Fibroblast of lung (primary cell): ENCODE results near the gene BMP7. TPM values are rescaled to one million over a fixed set of nuclear protein-coding genes. Genes with fewer than 3 reads are reported as not detected.

Source experiments
- DNase-seq, 2 donors: peaks; one replicate each; pipeline versions ENCODE4 v3.0.0 to v3.0.0-alpha.2; 2010; ENCODE audit warnings: low read depth in 2 of 2
- H2AFZ ChIP-seq: 2 replicates; pipeline ENCODE4 v1.5.1; 2012; ENCODE audit warnings: low read length, control low read depth, inconsistent platforms
- H3K27ac ChIP-seq: 2 replicates; pipeline ENCODE4 v1.5.1; 2011; ENCODE audit warnings: low read length, control low read depth; ENCODE audit not compliant: insufficient read depth
- H3K27me3 ChIP-seq: 2 replicates; pipeline ENCODE4 v1.5.1; 2011; ENCODE audit warnings: mild to moderate bottlenecking, low read length; ENCODE audit not compliant: control insufficient read depth, insufficient read depth
- H3K36me3 ChIP-seq: 2 replicates; pipeline ENCODE4 v1.5.1; 2011; ENCODE audit warnings: low read length; ENCODE audit not compliant: control insufficient read depth, insufficient read depth
- H3K4me1 ChIP-seq: 2 replicates; pipeline ENCODE4 v1.5.1; 2011; ENCODE audit warnings: low read length; ENCODE audit not compliant: control insufficient read depth, insufficient read depth; ENCODE audit errors: extremely low read depth
- H3K4me2 ChIP-seq: 2 replicates; pipeline ENCODE4 v1.5.1; 2011; ENCODE audit warnings: low read length, control low read depth; ENCODE audit not compliant: insufficient read depth; ENCODE audit errors: extremely low read depth
- H3K4me3 ChIP-seq, 4 experiments: fragments of 200-600 bp in 1 of 4; sonication (generic) in 1 of 4; replicated peaks in 1 of 4; 2 replicates each; pipeline ENCODE4 v1.5.1; 2011 to 2016; ENCODE audit warnings: low read length in 4 of 4, low read depth in 3 of 4, mild to moderate bottlenecking in 3 of 4, control low read depth in 2 of 4, inconsistent platforms in 1 of 4, mixed read lengths in 1 of 4; ENCODE audit not compliant: insufficient read depth in 1 of 4; ENCODE audit errors: control extremely low read depth in 1 of 4
- H3K79me2 ChIP-seq: 2 replicates; pipeline ENCODE4 v1.5.1; 2012; ENCODE audit warnings: mild to moderate bottlenecking, low read length, inconsistent platforms; ENCODE audit not compliant: control insufficient read depth, insufficient read depth
- H3K9ac ChIP-seq: 2 replicates; pipeline ENCODE4 v1.5.1; 2011; ENCODE audit warnings: mild to moderate bottlenecking, low read length, control low read depth; ENCODE audit not compliant: insufficient read depth
- H3K9me3 ChIP-seq: 2 replicates; pipeline ENCODE4 v1.5.1; 2012; ENCODE audit warnings: low read depth, low read length; ENCODE audit not compliant: control insufficient read depth, insufficient read depth
- H4K20me1 ChIP-seq: 2 replicates; pipeline ENCODE4 v1.5.1; 2011; ENCODE audit warnings: low read length; ENCODE audit not compliant: control insufficient read depth, insufficient read depth; ENCODE audit errors: extremely low read depth
- CTCF ChIP-seq, 2 donors: IDR thresholded peaks in 1 of 2; conservative IDR thresholded peaks in 1 of 2; 1 replicate in 1 of 2; 2 replicates in 1 of 2; pipeline ENCODE4 v1.5.1; 2011 to 2012; ENCODE audit warnings: low read length in 2 of 2, control low read depth in 1 of 2, inconsistent platforms in 1 of 2, low read depth in 1 of 2, mild to moderate bottlenecking in 1 of 2
- EZH2 ChIP-seq: IDR thresholded peaks from 2 replicates; pipeline ENCODE4 v1.5.1; 2012; ENCODE audit warnings: low read length, control low read depth, mild to moderate bottlenecking; ENCODE audit errors: missing control alignments
- polyA minus RNA-seq: library from RNA; depleted of rRNA, polyadenylated mRNA; stranded (reverse); fragments of >200 nt; gene quantifications from 2 replicates; pipeline ENCODE4 v1.2.3, GENCODE V29; 2011; ENCODE audit warnings: low replicate concordance
- polyA plus RNA-seq, 2 donors: library from polyadenylated mRNA; depleted of rRNA in 1 of 2; stranded (reverse) in 1 of 2; unstranded in 1 of 2; fragments of >200 nt; gene quantifications; 2 replicates each; pipeline ENCODE4 v1.2.1, GENCODE V29; 2011 to 2012; ENCODE audit warnings: missing spikeins in 1 of 2
- total RNA-seq: library from RNA; depleted of rRNA; stranded (reverse); fragments of >200 nt; gene quantifications from 2 replicates; pipeline ENCODE4 v1.2.1, GENCODE V29; 2014

Gene BMP7
- under 0.01 TPM in 1 of 2 replicates, not detected in the other for total RNA-seq
- polyA plus RNA-seq = not detected in 2 replicates
- polyA plus RNA-seq (2012) = not detected in 2 replicates
- polyA minus RNA-seq = not detected in 2 replicates

- Histone ChIP-seq H4K20me1 (no peaks in the 10 kb centered on the region), H3K27ac (no peak within 1 kb of the TSS), H3K9me3 (no peaks in the 10 kb centered on the region), H3K4me1 (no peaks in the 10 kb centered on the region), H3K36me3 (no peaks in the 10 kb centered on the region), H3K4me2 (no peak within 1 kb of the TSS), H3K9ac (no peak within 1 kb of the TSS), H3K27me3 (peaks cover 20% of the 10 kb centered on the region), H2AFZ (no peak within 1 kb of the TSS), H3K4me3 (no peak within 1 kb of the TSS), H3K79me2 (no peaks in the 10 kb centered on the region)
- DNase-seq = peak in 1 of 2 donors; percentile 16
- no peak for TF ChIP-seq CTCF (conservative IDR thresholded peaks at IDR 0.05 in 1 of 2, IDR thresholded peaks at IDR 0.05 in 1 of 2; ENCODE audit: low read depth in 1 of 2, low read length in 2 of 2)
- peak; percentile 62 for TF ChIP-seq EZH2
These were observed at the start of gene BMP7 for GRCh38 chr20:57266291-57267157. Gene BMP7, minus strand, starts transcription at chr20:57266641. Its CDS starts 519 bp downstream, at chr20:57266122.

- H3K9ac ChIP-seq = no peak overlapping the region
- no peaks in the 10 kb centered on the region for H3K9me3 ChIP-seq
- H3K79me2 ChIP-seq = no peaks in the 10 kb centered on the region
- no peak for DNase-seq
- H3K36me3 ChIP-seq = no peaks in the 10 kb centered on the region
- H4K20me1 ChIP-seq = no peaks in the 10 kb centered on the region
- H3K4me2 ChIP-seq = no peak overlapping the region
- TF ChIP-seq CTCF (conservative IDR thresholded peaks at IDR 0.05 in 1 of 2, IDR thresholded peaks at IDR 0.05 in 1 of 2; ENCODE audit: low read depth in 1 of 2, low read length in 2 of 2) (no peak), EZH2 (no peak)
- no peak overlapping the region for H3K4me3 ChIP-seq
- no peak overlapping the region for H2AFZ ChIP-seq
- no peaks in the 10 kb centered on the region for H3K27me3 ChIP-seq
- H3K27ac ChIP-seq = no peak overlapping the region
- H3K4me1 ChIP-seq = no peaks in the 10 kb centered on the region
These were observed 49.6 kb upstream of the BMP7 start for GRCh38 chr20:57315976-57316480.

DNA sequence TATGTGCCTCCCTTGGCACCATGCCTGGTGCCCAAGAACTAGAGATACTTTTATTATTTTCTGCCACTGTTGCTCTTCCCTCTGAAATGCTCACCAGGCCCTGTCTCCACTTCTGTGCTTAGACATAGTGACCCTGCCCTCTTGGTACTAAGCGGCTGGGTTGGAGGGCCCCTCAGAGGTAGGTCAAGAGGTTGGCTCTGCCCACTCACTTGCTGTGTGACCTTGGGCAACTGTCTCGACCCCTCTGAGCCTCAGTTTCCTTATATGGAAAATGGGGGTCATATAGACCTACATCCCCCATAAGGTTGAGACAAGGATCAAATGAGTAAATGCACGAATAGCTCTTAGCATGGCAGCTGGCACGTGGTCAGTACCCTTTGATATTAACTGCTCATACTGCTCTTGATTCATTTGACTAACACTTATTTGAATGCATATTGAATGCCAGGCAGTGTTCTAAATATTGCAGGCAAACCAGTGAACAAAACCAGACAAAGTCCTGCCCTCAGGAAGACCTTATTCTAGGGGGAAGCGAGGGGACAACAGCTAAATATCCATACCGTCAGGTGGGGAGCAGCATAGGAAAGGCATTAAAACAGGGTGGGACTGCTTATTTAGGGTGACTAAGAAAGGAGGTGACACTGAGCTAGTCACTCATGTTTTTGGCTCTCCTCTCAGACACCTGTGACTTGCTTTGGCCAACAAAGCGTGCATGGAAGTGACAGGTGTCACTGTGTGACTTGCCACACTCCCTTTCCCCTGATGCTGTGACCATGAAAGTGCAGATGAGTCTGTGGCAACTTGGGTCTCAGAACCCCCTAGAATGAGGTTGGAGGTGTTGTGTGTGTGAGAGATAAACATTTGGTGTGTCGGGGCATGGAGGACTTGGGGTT lies 48.9 kb upstream of the BMP7 start:
- TF ChIP-seq EZH2 (no peak), CTCF (conservative IDR thresholded peaks at IDR 0.05 in 1 of 2, IDR thresholded peaks at IDR 0.05 in 1 of 2; ENCODE audit: low read depth in 1 of 2, low read length in 2 of 2) (no peak)
- no peaks in the 10 kb centered on the region for H3K9me3 ChIP-seq

More for the DNA sequence above, 48.9 kb upstream of the BMP7 start:
- no peaks in the 10 kb centered on the region for H3K79me2 ChIP-seq
- no peaks in the 10 kb centered on the region for H4K20me1 ChIP-seq
- no peak overlapping the region for H2AFZ ChIP-seq
- H3K27ac ChIP-seq = no peak overlapping the region
- DNase-seq = no peak
- no peaks in the 10 kb centered on the region for H3K36me3 ChIP-seq
- H3K4me3 ChIP-seq = no peak overlapping the region
- no peak overlapping the region for H3K9ac ChIP-seq
- no peaks in the 10 kb centered on the region for H3K4me1 ChIP-seq
- no peak overlapping the region for H3K4me2 ChIP-seq
- no peaks in the 10 kb centered on the region for H3K27me3 ChIP-seq
